Activated CD4-positive, CD25-positive, alpha-beta regulatory T cell treated with anti-CD3 and anti-CD28 coated beads, Interleukin-2, amount 50 U/mL, for 24 hours (primary cell): ENCODE measurements around the gene LRRC9.
"Not testable (repeated sequence)": the region's sequence is repeated elsewhere in the genome, so short reads cannot be mapped to it uniquely, and the experiment has no call there.

ENCODE experiments used
- ATAC-seq, 2 donors: fragments of 150-1000 bp; cut with Tn5 transposase; one replicate each; pipeline ENCODE4 v1.10.0; 2021; ENCODE audit warnings: mild to moderate bottlenecking in 1 of 2, moderate library complexity in 1 of 2

LRRC9 gene

DNA sequence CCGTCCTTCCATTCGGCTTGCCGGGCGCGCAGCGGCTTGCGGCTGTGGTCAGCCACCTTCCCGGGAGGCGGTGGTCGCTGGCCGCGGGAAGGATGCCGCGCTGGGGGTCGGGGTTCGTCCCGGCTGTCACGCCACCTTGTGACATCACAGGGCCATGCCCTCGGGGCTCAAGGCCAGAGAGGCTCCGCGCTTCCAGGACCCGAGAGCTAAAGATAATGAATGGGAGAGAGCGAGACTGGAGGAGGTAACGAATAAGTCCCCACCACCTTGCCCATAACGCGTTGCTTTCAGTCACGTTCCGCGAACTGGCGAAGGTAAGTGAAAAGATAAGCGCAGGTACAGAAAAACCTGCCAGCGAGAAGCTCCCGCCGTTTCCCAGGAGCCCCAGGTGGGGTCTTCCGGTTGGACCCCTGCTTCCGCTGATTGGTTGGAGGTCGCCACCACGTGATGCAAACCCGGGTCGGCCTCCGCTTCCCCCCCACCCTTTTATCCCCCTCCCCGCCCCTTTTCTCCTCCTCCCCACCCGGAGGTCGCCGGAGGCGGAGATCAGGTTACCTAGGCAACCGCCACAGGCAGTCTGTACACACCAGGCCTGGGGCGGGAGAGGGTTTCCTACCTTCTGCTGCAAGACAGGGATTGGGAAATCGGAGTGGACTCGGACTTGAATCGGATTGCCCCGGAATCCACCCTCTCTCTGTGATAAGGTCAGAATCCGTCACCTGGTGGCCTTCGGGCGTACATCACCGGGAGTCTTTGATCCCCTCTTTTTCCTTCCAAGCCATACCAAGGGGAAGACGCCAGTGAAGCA lies at the start of gene LRRC9:
LRRC9 (plus strand) TSS at position 575 of the 808 bp plus-strand sequence.
- ATAC-seq = no peak

- ATAC-seq = peak in 1 of 2 donors; percentile 24
These were observed 49.4 kb upstream of the LRRC9 start, which contains the start of gene RTN1 for GRCh38 chr14:59870277-59871165. TSS of gene RTN1 (minus strand) at chr14:59870776. CDS start at chr14:59870630, 146 bp downstream.

GRCh38 chr14:59871166-59871495 lies 48.8 kb upstream of the LRRC9 start:
- no peak for ATAC-seq

- ATAC-seq = no peak
These were observed 37.0 kb upstream of the LRRC9 start for GRCh38 chr14:59882957-59883356.

GRCh38 chr14:59890676-59891075 lies 29.3 kb upstream of the LRRC9 start:
- no peak for ATAC-seq

DNA sequence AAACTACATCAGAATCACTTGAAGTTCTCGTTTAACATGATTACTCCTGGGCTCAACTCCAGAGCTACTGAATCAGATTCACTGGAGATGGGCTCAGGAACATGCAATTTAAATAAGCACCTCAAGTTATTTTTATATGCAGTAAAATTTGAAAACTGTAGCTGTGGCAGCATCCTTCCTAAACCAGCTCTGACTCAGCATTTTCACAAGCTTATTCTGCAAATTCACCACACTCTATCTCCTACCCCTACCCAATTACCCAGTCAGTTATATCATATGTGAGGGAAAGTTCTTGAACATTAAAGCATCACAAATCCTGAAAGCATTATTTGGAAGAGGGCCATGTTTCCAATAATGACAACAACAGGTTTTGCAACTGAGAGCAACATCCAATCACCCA lies 24.2 kb upstream of the LRRC9 start:
- no peak for ATAC-seq

GRCh38 chr14:59897757-59898383 lies 22.1 kb upstream of the LRRC9 start:
- no peak for ATAC-seq

GRCh38 chr14:59900556-59900955 lies 19.4 kb upstream of the LRRC9 start:
- no peak for ATAC-seq

- ATAC-seq = no peak
These were observed 15.8 kb upstream of the LRRC9 start for GRCh38 chr14:59904184-59904583.

- ATAC-seq = no peak
These were observed 14.8 kb upstream of the LRRC9 start for GRCh38 chr14:59905188-59905587.

DNA sequence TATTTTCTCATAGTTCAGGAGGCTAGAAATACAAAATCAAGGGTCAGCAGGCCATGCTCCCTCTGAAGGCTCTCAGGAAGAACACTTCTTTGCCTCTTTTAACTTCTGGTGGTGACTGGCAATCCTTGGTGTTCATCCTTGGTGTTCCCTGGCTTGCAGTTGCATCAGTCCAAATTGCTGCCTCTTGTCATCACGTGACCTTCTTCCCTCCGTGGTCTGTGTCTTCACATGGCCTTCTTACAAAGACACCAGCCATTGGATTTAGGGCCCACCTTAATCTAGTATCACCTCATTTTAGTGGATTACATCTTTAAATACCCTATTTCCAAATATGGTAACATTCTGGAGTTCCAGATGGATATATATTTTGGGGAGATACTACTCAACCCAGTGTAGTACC lies 7.5 kb upstream of the LRRC9 start:
- ATAC-seq = no peak

DNA sequence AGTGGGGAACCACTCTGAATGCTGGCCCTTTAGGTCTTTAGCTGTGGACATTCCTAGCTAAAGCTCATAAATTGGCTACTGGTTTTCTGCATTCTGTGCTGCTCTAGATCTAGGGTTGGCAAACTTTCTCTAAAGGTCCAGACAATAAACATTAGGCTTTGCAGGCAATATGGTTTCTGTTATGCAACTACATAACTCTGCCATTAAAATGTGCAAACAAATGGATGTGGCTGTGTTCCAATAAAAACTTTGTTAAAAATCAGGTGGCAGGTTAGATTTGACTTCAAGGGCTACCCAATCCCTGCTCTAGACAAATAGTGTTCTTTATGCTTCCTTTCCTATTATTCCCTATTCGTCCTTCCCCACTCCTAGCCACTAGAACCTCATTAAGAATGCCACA lies 6.8 kb upstream of the LRRC9 start:
- ATAC-seq = no peak

- ATAC-seq = no peak
These were observed 947 bp upstream of the LRRC9 start for GRCh38 chr14:59918824-59919569.

DNA sequence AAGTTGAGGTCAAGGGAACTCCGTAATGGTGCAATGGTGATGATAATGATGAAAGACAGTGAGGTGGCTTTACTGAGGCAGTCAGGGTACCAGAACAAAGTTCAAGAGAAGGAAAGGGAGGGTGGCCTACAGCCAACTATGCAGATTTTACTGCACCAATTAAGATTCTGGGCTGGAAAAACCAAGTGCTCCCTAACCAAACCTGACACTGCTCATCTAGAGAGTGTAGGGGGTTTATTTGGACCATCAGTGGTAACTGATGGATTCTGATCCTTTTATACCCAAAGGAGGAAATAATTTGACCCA lies 387 bp downstream of the LRRC9 start:
- ATAC-seq = no peak

- no peak for ATAC-seq
These were observed 5.9 kb downstream of the LRRC9 start for GRCh38 chr14:59925797-59926196.

GRCh38 chr14:59926534-59926933 lies 6.6 kb downstream of the LRRC9 start:
- no peak for ATAC-seq

DNA sequence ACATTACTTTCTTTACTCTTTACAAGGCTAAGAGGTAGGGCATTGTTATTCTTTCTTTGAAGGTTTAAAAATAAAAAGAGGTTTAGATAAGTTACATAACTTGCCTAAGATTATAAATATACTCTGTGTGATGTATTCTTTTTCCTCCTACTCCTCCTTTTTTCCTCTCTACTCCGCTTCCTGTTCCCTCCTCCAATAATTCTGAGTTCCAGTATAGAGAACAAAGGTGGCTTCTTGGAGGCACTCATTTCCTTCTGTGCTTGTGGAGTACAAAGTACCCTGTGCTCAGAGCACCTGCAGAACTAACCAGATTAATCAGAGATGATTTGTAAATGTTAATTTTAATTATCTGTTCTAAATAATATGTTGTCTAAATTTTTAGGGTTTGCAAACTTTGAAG lies 11.3 kb downstream of the LRRC9 start:
- ATAC-seq = no peak

DNA sequence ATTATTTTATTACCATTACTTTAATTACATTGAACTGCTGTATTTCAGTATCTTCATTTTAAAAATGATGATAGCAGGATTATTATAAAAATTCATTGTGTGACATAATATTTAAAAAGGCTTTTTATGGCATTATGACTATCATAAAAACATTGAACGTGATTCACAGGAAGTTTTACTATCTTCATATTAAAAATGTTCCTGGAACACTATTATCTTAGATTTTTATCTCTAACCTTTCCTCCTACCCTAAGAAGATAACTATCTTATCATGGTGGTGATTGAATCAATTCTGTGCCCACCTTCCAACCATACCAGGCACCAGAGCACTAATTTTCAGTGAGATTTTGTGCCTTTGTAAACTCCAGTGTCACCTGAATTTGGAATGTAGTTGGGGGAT lies 16.2 kb downstream of the LRRC9 start:
- no peak for ATAC-seq

GRCh38 chr14:59939828-59940227 lies 19.9 kb downstream of the LRRC9 start:
- no peak for ATAC-seq

DNA sequence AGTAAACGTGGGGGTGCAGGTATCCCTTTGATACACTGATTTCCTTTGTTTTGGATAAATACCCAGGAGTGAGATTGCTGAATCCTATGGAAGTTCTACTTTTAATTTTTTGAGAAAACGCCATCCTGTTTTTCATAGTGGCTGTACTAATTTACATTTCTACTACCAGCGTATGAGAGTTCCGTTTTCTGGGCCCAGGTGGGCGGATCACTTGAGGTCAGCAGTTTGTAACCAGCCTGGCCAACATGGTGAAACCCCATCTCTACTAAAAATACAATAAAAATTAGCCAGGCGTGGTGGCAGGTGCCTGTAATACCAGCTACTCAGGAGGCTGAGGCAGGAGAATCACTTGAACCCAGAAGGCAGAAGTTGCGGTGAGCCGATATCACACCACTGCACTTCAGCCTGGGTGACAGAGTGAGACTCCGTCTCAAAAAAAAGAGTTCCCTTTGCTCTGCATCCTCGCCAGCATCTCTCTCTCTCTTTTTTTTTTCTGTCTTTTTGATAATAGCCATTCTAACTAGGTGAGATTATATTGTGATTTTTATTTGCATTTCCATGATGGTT lies 22.4 kb downstream of the LRRC9 start:
- ATAC-seq = not testable (repeated sequence)

- ATAC-seq = no peak
These were observed 25.0 kb downstream of the LRRC9 start for GRCh38 chr14:59944909-59945308.

- ATAC-seq = not testable (repeated sequence)
These were observed 32.2 kb downstream of the LRRC9 start for GRCh38 chr14:59952141-59952540.

DNA sequence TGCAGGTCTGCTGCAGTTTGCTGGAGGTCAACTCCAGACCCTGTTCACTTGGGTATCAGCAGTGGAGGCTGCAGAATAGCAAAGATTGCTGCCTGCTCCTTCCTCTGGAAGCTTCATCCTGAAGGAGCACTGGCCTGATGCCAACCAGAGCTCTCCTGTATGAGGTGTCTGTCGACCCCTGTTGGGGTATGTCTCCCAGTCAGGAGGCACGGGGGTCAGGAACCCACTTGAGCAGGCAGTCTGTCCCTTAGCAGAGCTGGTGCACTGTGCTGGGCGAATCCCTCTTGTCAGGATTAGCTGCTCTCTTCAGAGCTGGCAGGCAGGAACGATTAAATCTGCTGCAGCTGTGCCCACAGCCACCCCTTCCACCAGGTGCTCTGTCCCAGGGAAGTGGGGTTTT lies 37.9 kb downstream of the LRRC9 start:
- ATAC-seq = not testable (repeated sequence)
